AG04450 (cell line): ENCODE measurements around the gene HINT3. TPM values are rescaled to one million over a fixed set of nuclear protein-coding genes. Genes with fewer than 3 reads are reported as not detected.

Source experiments
- CTCF ChIA-PET: fragments of 300-600, 350-600 bp; formaldehyde crosslinking; extraction: SDS; loops from one replicate; lab custom pipeline; 2022; ENCODE audit warnings: antibody characterized with exemption, inconsistent platforms; lab: Charles Lee
- POLR2A ChIA-PET: fragments of 350-600 bp; formaldehyde crosslinking; extraction: SDS; loops from one replicate; lab custom pipeline; 2021; ENCODE audit warnings: antibody characterized with exemption, inconsistent platforms; lab: Yijun Ruan, JAX
- DNase-seq: peaks from one replicate; pipeline ENCODE4 v3.0.0-alpha.2; 2011; ENCODE audit warnings: low read depth, low spot score
- H3K27ac ChIP-seq: one replicate; pipeline ENCODE4 v1.5.1; 2012; ENCODE audit warnings: low read depth, low read length, control low read depth
- H3K27me3 ChIP-seq: one replicate; pipeline ENCODE4 v1.6.0; 2012; ENCODE audit warnings: low read length; ENCODE audit not compliant: control insufficient read depth, insufficient read depth
- H3K4me3 ChIP-seq: 2 replicates; pipeline ENCODE4 v1.5.1; 2011; ENCODE audit warnings: mild to moderate bottlenecking, low read depth, low read length, control low read depth
- H3K9me3 ChIP-seq: 2 replicates; pipeline ENCODE4 v1.5.1; 2012; ENCODE audit warnings: low read length; ENCODE audit not compliant: control insufficient read depth, insufficient read depth
- polyA plus RNA-seq: library from polyadenylated mRNA; depleted of rRNA; stranded (reverse); fragments of >200 nt; gene quantifications from 2 replicates; pipeline ENCODE4 v1.2.3, GENCODE V29; 2011
- TF ChIP-seq, protein P1 (sequence below): IDR thresholded peaks from 2 replicates; pipeline ENCODE4 v1.5.1; 2011; ENCODE audit warnings: low read depth, low read length, control low read depth, inconsistent platforms

The HINT3 gene
- polyA plus RNA-seq, 1 experiment = 4.0 TPM

- TF ChIP-seq, protein P1, sequence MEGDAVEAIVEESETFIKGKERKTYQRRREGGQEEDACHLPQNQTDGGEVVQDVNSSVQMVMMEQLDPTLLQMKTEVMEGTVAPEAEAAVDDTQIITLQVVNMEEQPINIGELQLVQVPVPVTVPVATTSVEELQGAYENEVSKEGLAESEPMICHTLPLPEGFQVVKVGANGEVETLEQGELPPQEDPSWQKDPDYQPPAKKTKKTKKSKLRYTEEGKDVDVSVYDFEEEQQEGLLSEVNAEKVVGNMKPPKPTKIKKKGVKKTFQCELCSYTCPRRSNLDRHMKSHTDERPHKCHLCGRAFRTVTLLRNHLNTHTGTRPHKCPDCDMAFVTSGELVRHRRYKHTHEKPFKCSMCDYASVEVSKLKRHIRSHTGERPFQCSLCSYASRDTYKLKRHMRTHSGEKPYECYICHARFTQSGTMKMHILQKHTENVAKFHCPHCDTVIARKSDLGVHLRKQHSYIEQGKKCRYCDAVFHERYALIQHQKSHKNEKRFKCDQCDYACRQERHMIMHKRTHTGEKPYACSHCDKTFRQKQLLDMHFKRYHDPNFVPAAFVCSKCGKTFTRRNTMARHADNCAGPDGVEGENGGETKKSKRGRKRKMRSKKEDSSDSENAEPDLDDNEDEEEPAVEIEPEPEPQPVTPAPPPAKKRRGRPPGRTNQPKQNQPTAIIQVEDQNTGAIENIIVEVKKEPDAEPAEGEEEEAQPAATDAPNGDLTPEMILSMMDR = no peak
- H3K4me3 ChIP-seq = peak overlapping the region; percentile 91
- CTCF ChIA-PET = interaction anchor here (0.7 to 11.8 kb wide), 16 partner anchors 10 to 172 kb away, joined by 3 to 196 read pairs (median 9); partner anchors contain the start of gene NCOA7
- no peak for DNase-seq
- H3K27ac ChIP-seq = no peak overlapping the region
- H3K9me3 ChIP-seq = peaks cover 8% of the 10 kb centered on the region; the same call in 1 of the 2 replicates
- no peaks in the 10 kb centered on the region for H3K27me3 ChIP-seq
- POLR2A ChIA-PET = interaction anchor here (1.1 to 1.5 kb wide), 3 partner anchors 11 to 167 kb away, joined by 3 to 9 read pairs (median 3); partner anchors contain the start of gene NCOA7
Observed at GRCh38 chr6:125957391-125957693, 772 bp downstream of the HINT3 start.

GRCh38 chr6:125957845-125958244 lies 1.3 kb downstream of the HINT3 start:
- H3K4me3 ChIP-seq = peak overlapping the region; percentile 91
- no peaks in the 10 kb centered on the region for H3K27me3 ChIP-seq
- ChIA-PET CTCF (interaction anchor here (0.8 to 11.8 kb wide), 12 partner anchors 9 to 172 kb away, joined by 3 to 196 read pairs (median 7); partner anchors contain the start of gene NCOA7), POLR2A (interaction anchor here (1.1 kb wide), 1 partner anchor 167 kb away, joined by 3 read pairs; the partner anchor contains the start of gene NCOA7)
- DNase-seq = no peak
- TF ChIP-seq, protein P1 = no peak
- peaks cover 7% of the 10 kb centered on the region; the same call in 1 of the 2 replicates for H3K9me3 ChIP-seq
- H3K27ac ChIP-seq = no peak overlapping the region

DNA sequence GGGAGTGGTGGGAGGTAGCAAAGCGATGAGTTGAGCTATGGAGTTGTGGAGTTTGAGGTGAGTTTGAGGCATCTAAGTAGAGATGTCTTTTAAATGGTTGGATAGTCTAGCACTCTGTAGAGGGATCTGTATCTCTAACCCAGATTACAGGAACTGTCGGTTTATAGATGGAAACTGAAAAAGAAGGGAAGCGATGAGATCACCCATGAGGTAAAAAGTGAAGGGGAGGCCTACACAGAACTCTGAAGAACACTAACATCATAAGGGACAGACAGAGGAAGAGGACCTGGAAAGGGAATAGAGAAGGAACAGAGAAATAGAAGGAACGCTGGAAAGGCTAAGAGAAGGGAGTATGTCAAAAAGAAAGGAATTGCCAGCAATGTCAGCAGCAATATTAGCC lies 2.5 kb downstream of the HINT3 start:
- H3K27me3 ChIP-seq = no peaks in the 10 kb centered on the region
- no peak overlapping the region for H3K4me3 ChIP-seq
- CTCF ChIA-PET = interaction anchor here (0.5 to 11.8 kb wide), 5 partner anchors 15 to 210 kb away, joined by 4 to 196 read pairs (median 5); partner anchors contain the start of gene NCOA7
- no peak overlapping the region for H3K27ac ChIP-seq
- TF ChIP-seq, protein P1 = no peak
- peaks cover 4% of the 10 kb centered on the region; the same call in 1 of the 2 replicates for H3K9me3 ChIP-seq
- POLR2A ChIA-PET = no interaction called here
- DNase-seq = no peak

DNA sequence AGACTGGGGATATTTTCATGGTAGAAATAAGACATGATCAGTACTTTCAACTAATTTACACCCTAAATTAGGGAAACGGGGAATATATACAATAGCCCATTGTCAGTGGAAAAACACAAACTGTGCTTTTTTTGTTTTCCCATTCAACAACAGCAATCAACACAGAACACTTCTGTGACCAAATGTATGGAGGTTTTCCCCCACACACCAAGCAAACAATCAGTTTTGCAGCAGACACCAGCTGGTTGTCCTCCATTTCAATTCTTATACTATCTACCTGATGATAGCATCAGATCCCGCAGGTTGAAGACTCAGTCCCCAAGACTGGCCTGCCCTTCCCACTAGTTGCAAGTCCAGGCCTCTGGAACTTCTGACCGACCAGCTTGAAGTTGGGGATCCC lies 4.5 kb downstream of the HINT3 start:
- H3K27ac ChIP-seq = no peak overlapping the region
- TF ChIP-seq, protein P1 = no peak
- no peak overlapping the region for H3K4me3 ChIP-seq
- peaks cover 4% of the 10 kb centered on the region; the same call in 1 of the 2 replicates for H3K9me3 ChIP-seq
- H3K27me3 ChIP-seq = no peaks in the 10 kb centered on the region
- POLR2A ChIA-PET = no interaction called here
- DNase-seq = no peak
- CTCF ChIA-PET = interaction anchor here (1.5 to 11.8 kb wide), 2 partner anchors 13 to 176 kb away, joined by 7 to 196 read pairs; partner anchors contain the start of gene NCOA7

GRCh38 chr6:125962900-125963497 lies 6.4 kb downstream of the HINT3 start:
- ChIA-PET CTCF (interaction anchor here (3.4 kb wide), 1 partner anchor 11 kb away, joined by 28 read pairs; no protein-coding TSS in a partner anchor), POLR2A (no interaction called here)
- Histone ChIP-seq H3K27ac (no peak overlapping the region), H3K4me3 (no peak overlapping the region), H3K9me3 (no peaks in the 10 kb centered on the region), H3K27me3 (no peaks in the 10 kb centered on the region)
- TF ChIP-seq, protein P1 = no peak
- no peak for DNase-seq
